ENCODE results near the gene IMPG1. TPM values are rescaled to one million over a fixed set of nuclear protein-coding genes. Genes with fewer than 3 reads are reported as not detected.

Gene IMPG1
- total RNA-seq, 4 donors from 2014 or later = 0.42 to 0.54 TPM; not detected in 2

DNA sequence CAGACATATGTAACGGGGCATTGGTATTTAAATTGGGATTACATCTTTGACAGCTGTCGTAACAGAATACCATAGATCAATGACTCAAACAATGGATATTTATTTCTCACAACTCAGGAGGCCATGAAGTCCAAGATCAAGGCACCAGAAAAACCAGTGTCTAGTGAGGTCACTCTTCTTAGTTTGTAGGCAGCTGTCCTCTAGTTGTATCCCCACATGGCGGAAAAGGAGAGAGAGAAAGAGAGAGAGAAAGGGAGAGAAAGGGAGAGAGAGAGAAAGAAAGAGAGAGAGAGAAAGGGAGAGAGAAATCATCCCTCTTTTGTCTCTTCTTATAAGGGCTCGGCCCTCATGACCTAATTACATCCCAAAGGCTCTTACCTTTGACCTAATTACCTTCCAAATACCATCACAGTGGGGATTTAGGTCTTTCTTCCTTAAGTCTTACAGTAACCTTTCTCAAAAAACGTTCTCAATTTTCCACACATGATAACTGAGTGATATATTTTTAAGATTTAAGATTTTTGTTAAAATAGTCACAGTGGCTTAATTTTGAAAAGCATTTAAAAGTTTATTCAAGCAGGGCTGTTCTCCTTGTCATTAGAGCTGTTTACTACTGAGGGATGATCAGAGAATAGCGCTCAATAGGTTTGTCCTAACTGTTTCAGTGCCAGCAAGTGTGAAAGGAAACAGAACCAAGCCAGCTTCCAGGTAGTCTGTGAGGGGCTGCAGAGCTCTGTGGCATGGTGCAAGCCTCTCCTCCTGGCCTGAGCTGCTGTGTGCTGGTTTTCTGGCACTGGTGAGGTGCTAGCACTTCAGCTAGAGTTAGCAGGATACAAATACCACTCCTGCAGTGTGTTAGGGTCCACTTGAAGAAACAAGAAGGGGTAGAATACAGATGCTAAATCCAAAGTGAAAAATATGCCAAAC lies 79.0 kb downstream of the IMPG1 start:
- TF ChIP-seq CTCF (IDR thresholded peaks at IDR 0.05) (no peak), POLR2AphosphoS5 (IDR thresholded peaks at IDR 0.05) (no peak), POLR2A (IDR thresholded peaks at IDR 0.05) (no peak), EP300 (IDR thresholded peaks at IDR 0.05) (no peak)
- Histone ChIP-seq H3K27me3 (no peaks in the 10 kb centered on the region), H3K4me3 (no peak overlapping the region), H3K9me3 (no peaks in the 10 kb centered on the region), H3K27ac (no peak overlapping the region), H3K36me3 (no peaks in the 10 kb centered on the region), H3K4me1 (no peaks in the 10 kb centered on the region)
- 44 to 57% methylated on average over 5 of the region's 6 CpGs for whole genome bisulfite sequencing, 2 donors (ENCODE audit: low coverage in 1 of 2)
- no peak for ATAC-seq

GRCh38 chr6:75991941-75992340 lies 80.5 kb downstream of the IMPG1 start:
- no peak for ATAC-seq
- no peak for TF ChIP-seq POLR2A (IDR thresholded peaks at IDR 0.05)
- TF ChIP-seq POLR2AphosphoS5 (IDR thresholded peaks at IDR 0.05) = no peak
- TF ChIP-seq EP300 (IDR thresholded peaks at IDR 0.05) = no peak
- TF ChIP-seq CTCF (IDR thresholded peaks at IDR 0.05) = no peak

DNA sequence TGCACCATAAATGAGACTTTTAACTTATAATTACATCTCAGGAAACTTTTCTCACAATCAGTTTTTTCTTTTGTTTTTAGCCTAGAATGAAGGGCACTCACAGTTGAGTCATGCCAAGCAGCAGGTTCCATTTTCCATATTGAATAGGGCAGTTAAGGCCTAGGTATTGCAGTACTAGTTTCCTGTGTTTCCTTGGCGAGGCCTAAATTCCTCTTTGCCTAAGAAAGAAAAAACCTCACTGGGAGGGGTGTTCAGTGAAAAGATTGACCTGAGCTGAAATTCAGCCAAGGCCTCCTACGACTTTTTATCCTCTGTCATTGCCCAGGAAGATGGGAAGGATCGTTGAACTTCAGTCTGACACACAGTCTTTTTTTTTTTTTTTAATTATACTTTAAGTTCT lies 85.5 kb downstream of the IMPG1 start:
- WGBS, 2 donors (ENCODE audit: low coverage in 1 of 2) = 66 to 67% methylated on average over 3 of the region's 3 CpGs
- TF ChIP-seq EP300 (IDR thresholded peaks at IDR 0.05) (no peak), CTCF (IDR thresholded peaks at IDR 0.05) (no peak), POLR2A (IDR thresholded peaks at IDR 0.05) (no peak), POLR2AphosphoS5 (IDR thresholded peaks at IDR 0.05) (no peak)
- no peaks in the 10 kb centered on the region for H3K36me3 ChIP-seq
- no peaks in the 10 kb centered on the region for H3K9me3 ChIP-seq
- no peak overlapping the region for H3K27ac ChIP-seq
- H3K27me3 ChIP-seq = no peaks in the 10 kb centered on the region
- no peak overlapping the region for H3K4me3 ChIP-seq
- H3K4me1 ChIP-seq = no peaks in the 10 kb centered on the region
- ATAC-seq = no peak

More at GRCh38 chr6:75991941-75992340, 80.5 kb downstream of the IMPG1 start:
- H3K4me3 ChIP-seq = no peak overlapping the region
- no peaks in the 10 kb centered on the region for H3K4me1 ChIP-seq
- 29 to 57% methylated on average over 2 of the region's 2 CpGs for WGBS, 2 donors (ENCODE audit: low coverage in 1 of 2)
- no peak overlapping the region for H3K27ac ChIP-seq
- H3K9me3 ChIP-seq = no peaks in the 10 kb centered on the region
- no peaks in the 10 kb centered on the region for H3K36me3 ChIP-seq
- no peaks in the 10 kb centered on the region for H3K27me3 ChIP-seq

GRCh38 chr6:75975904-75976303 lies 96.6 kb downstream of the IMPG1 start:
- no peak overlapping the region for H3K4me3 ChIP-seq
- H3K9me3 ChIP-seq = no peaks in the 10 kb centered on the region
- no peak for ATAC-seq
- H3K36me3 ChIP-seq = no peaks in the 10 kb centered on the region
- TF ChIP-seq EP300 (IDR thresholded peaks at IDR 0.05) (no peak), CTCF (IDR thresholded peaks at IDR 0.05) (no peak), POLR2A (IDR thresholded peaks at IDR 0.05) (no peak), POLR2AphosphoS5 (IDR thresholded peaks at IDR 0.05) (no peak)
- H3K27ac ChIP-seq = no peak overlapping the region
- H3K4me1 ChIP-seq = no peaks in the 10 kb centered on the region
- 95 to 97% methylated on average over 4 of the region's 4 CpGs for WGBS, 2 donors (ENCODE audit: low coverage in 1 of 2)
- H3K27me3 ChIP-seq = no peaks in the 10 kb centered on the region

DNA sequence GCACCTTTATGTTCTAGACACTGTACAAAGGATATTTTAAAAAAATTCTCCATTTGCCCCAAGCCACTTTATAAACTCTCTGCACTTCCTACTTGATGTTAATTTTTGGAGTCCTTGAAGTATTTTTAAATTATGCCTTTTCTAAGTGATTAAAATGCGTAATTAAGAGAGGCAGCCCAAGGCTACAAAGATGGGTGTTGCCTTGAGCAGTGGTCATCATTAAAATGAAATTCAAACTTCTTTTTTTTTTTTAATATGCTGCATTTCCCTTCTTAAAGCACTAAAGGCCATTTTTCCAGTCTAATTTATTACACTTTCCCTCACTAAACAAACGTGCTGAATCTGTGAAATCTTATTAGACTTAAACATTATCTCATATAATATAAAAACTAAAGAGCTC lies 102.4 kb downstream of the IMPG1 start:
- no peaks in the 10 kb centered on the region for H3K4me1 ChIP-seq
- H3K36me3 ChIP-seq = no peaks in the 10 kb centered on the region
- H3K4me3 ChIP-seq = no peak overlapping the region
- no peak overlapping the region for H3K27ac ChIP-seq
- 45 to 70% methylated on average over 2 of the region's 2 CpGs for WGBS, 2 donors (ENCODE audit: low coverage in 1 of 2)
- TF ChIP-seq CTCF (IDR thresholded peaks at IDR 0.05) (no peak), EP300 (IDR thresholded peaks at IDR 0.05) (no peak), POLR2A (IDR thresholded peaks at IDR 0.05) (no peak), POLR2AphosphoS5 (IDR thresholded peaks at IDR 0.05) (no peak)
- no peak for ATAC-seq
- H3K27me3 ChIP-seq = no peaks in the 10 kb centered on the region
- no peaks in the 10 kb centered on the region for H3K9me3 ChIP-seq

All from gastroesophageal sphincter (tissue), 4 donors.